Activated T-helper 2 cell treated with anti-CD3 and anti-CD28 coated beads, Interferon-gamma antibody, Interleukin-2, Interleukin-4, amounts not matched to agents 10 μg/mL and 5 μg/mL and 100 μg/mL, durations not matched to agents 14 hours and 24 hours and 36 hours (primary cell): Measurements from ENCODE around the gene DLGAP1. TPM values are rescaled to one million over a fixed set of nuclear protein-coding genes. Genes with fewer than 3 reads are reported as not detected.

Experiments used
- DNase-seq: peaks from one replicate; pipeline ENCODE4 v3.0.0; 2021; ENCODE audit warnings: low spot score
- H3K27ac Mint-ChIP-seq: one replicate; pipeline ENCODE4 v1.8.0; 2021; ENCODE audit warnings: mixed read lengths
- H3K27me3 Mint-ChIP-seq: one replicate; pipeline ENCODE4 v1.8.0; 2021; ENCODE audit warnings: low read depth, mixed read lengths
- H3K36me3 Mint-ChIP-seq: one replicate; pipeline ENCODE4 v1.8.0; 2021; ENCODE audit warnings: low read depth, mixed read lengths
- H3K4me1 Mint-ChIP-seq: one replicate; pipeline ENCODE4 v1.8.0; 2021; ENCODE audit warnings: low read depth, mixed read lengths
- H3K4me3 Mint-ChIP-seq: one replicate; pipeline ENCODE4 v1.8.0; 2021; ENCODE audit warnings: low read depth, mild to moderate bottlenecking, moderate library complexity, mixed read lengths
- H3K9me3 Mint-ChIP-seq: one replicate; pipeline ENCODE4 v1.8.0; 2021; ENCODE audit warnings: mixed read lengths
- intact Hi-C: fragments of 100-400 bp; cut with micrococcal nuclease; formaldehyde crosslinking; loops from one replicate; pipeline ENCODE4 v1.15.1; 2023
- total RNA-seq: library from RNA; stranded (reverse); gene quantifications from 2 replicates; pipeline ENCODE4 v1.2.3, GENCODE V29; 2022

Gene DLGAP1
- total RNA-seq, 1 donor from 2014 or later: not detected

- no peak for DNase-seq
- no peaks in the 10 kb centered on the region for H3K9me3 Mint-ChIP-seq
- H3K36me3 Mint-ChIP-seq: no peaks in the 10 kb centered on the region
- intact Hi-C loops: no loop called here
- H3K27ac Mint-ChIP-seq: no peak overlapping the region
- H3K4me1 Mint-ChIP-seq: peaks cover 4% of the 10 kb centered on the region
- H3K27me3 Mint-ChIP-seq: peaks cover 1% of the 10 kb centered on the region
- H3K4me3 Mint-ChIP-seq: no peak overlapping the region
Measured at GRCh38 chr18:3794537-3795348, 660.4 kb downstream of the DLGAP1 start.

DNA sequence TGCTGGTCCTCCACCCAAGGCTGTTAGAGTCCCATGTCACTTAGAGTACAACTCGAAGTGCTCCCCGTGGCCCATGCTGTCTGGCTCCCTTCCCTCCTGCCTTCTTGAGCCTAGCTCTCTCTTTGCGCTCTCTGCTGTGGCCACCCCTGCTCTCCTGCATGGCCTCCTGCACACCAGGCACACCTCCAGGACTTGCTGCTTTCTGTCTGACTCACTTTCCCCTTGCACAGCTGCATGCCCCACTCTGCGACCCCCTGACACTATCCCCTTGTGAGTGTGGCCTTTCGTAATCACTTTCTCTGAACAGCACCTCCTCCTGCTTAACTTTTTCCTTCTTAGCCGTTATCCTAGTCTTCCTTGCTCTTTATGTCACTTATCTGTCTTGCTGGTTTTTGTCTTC lies 661.6 kb downstream of the DLGAP1 start:
- Mint-ChIP-seq H3K4me1 (peaks cover 4% of the 10 kb centered on the region), H3K4me3 (no peak overlapping the region), H3K9me3 (no peaks in the 10 kb centered on the region), H3K27ac (no peak overlapping the region), H3K27me3 (peaks cover 12% of the 10 kb centered on the region), H3K36me3 (no peaks in the 10 kb centered on the region)
- intact Hi-C loops: no loop called here
- DNase-seq: no peak

GRCh38 chr18:3793111-3793510 lies 662.0 kb downstream of the DLGAP1 start:
- Mint-ChIP-seq H3K4me3 (no peak overlapping the region), H3K27me3 (peaks cover 13% of the 10 kb centered on the region), H3K27ac (no peak overlapping the region), H3K4me1 (peaks cover 4% of the 10 kb centered on the region), H3K9me3 (no peaks in the 10 kb centered on the region), H3K36me3 (no peaks in the 10 kb centered on the region)
- DNase-seq: no peak
- intact Hi-C loops: no loop called here

- no peaks in the 10 kb centered on the region for H3K9me3 Mint-ChIP-seq
- H3K36me3 Mint-ChIP-seq: no peaks in the 10 kb centered on the region
- no peak for DNase-seq
- intact Hi-C loops: no loop called here
- H3K4me3 Mint-ChIP-seq: no peak overlapping the region
- H3K27me3 Mint-ChIP-seq: peaks cover 15% of the 10 kb centered on the region
- H3K4me1 Mint-ChIP-seq: peaks cover 4% of the 10 kb centered on the region
- no peak overlapping the region for H3K27ac Mint-ChIP-seq
Measured at GRCh38 chr18:3792711-3793110, 662.4 kb downstream of the DLGAP1 start.

DNA sequence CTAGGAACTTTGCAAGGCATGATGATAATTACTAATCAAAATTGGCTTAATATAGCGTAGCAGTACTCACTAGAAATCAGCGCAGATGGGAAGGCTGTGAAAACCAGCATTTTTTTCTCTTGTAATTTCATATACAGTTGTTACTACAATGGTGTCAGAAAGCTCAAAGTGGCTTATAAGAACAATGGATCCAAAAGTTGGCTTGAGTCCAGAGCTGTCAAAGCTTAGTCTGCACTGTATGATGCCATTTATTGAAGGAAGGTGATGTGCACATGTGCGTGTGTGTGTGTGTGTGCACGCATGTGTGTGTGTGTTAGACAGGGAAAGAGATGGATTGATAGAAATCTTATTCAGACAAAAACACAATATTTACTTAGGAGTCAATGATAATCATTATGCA lies 663.9 kb downstream of the DLGAP1 start:
- Mint-ChIP-seq H3K27me3 (peaks cover 15% of the 10 kb centered on the region), H3K36me3 (no peaks in the 10 kb centered on the region), H3K27ac (no peak overlapping the region), H3K4me3 (no peak overlapping the region), H3K9me3 (no peaks in the 10 kb centered on the region), H3K4me1 (peaks cover 4% of the 10 kb centered on the region)
- no peak for DNase-seq
- intact Hi-C loops: no loop called here

GRCh38 chr18:3790703-3791102 lies 664.4 kb downstream of the DLGAP1 start:
- no peaks in the 10 kb centered on the region for H3K36me3 Mint-ChIP-seq
- no peak overlapping the region for H3K4me3 Mint-ChIP-seq
- intact Hi-C loops: no loop called here
- H3K9me3 Mint-ChIP-seq: no peaks in the 10 kb centered on the region
- no peak overlapping the region for H3K27ac Mint-ChIP-seq
- peaks cover 4% of the 10 kb centered on the region for H3K4me1 Mint-ChIP-seq
- no peak for DNase-seq
- peaks cover 15% of the 10 kb centered on the region for H3K27me3 Mint-ChIP-seq

- DNase-seq: no peak
- Mint-ChIP-seq H3K27me3 (peaks cover 15% of the 10 kb centered on the region), H3K9me3 (no peaks in the 10 kb centered on the region), H3K4me3 (no peak overlapping the region), H3K4me1 (peaks cover 3% of the 10 kb centered on the region), H3K27ac (no peak overlapping the region), H3K36me3 (no peaks in the 10 kb centered on the region)
- intact Hi-C loops: no loop called here
Measured at GRCh38 chr18:3789525-3789924, 665.6 kb downstream of the DLGAP1 start.

- Mint-ChIP-seq H3K4me3 (no peak overlapping the region), H3K27ac (no peak overlapping the region), H3K36me3 (no peaks in the 10 kb centered on the region), H3K9me3 (no peaks in the 10 kb centered on the region), H3K27me3 (peaks cover 14% of the 10 kb centered on the region), H3K4me1 (no peaks in the 10 kb centered on the region)
- no peak for DNase-seq
- intact Hi-C loops: no loop called here
Measured at GRCh38 chr18:3784949-3785348, 670.2 kb downstream of the DLGAP1 start.

DNA sequence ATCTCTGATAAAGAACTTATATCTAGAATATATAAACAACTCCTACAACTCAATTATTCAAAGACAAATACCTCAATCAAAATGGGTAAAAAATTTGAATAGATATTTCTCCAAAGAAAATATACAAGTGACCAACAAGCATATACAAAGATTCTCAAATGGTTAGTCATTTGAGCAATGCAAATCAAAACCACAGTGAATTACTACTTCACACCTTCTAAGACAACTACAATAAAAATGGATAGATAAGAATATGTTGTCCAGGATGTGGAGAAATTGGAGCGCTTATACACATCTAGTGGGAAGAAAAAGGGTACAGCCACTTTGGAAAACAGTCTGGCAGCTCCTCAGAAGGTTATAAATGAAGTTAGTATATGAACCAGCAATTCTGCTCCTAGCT lies 672.2 kb downstream of the DLGAP1 start:
- no peak overlapping the region for H3K27ac Mint-ChIP-seq
- no peak for DNase-seq
- intact Hi-C loops: no loop called here
- H3K9me3 Mint-ChIP-seq: no peaks in the 10 kb centered on the region
- no peaks in the 10 kb centered on the region for H3K36me3 Mint-ChIP-seq
- no peak overlapping the region for H3K4me3 Mint-ChIP-seq
- H3K4me1 Mint-ChIP-seq: no peaks in the 10 kb centered on the region
- H3K27me3 Mint-ChIP-seq: peaks cover under 1% of the 10 kb centered on the region

DNA sequence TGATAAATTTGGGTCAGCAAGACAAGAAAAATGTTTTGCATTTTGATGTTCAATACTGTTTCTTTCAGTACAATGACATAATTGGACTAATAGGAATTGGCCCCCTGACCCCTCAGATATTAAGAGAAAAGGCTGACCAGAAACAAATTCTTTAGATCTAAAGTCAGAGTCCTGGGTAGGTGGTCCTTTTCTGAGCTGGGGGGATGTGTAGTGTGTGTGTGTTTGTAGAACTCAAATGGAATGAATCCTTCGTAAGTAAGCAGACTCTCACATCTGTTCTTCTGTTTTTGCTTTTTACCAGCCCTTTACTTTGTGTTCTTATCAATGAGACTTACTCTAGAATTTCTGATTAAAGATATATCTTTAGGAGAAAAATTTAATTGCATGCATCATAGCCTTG lies 677.4 kb downstream of the DLGAP1 start:
- DNase-seq: no peak
- intact Hi-C loops: loop anchor here (10.0 kb wide), 1 partner anchor 493 kb away; no protein-coding TSS in a partner anchor
- Mint-ChIP-seq H3K36me3 (no peaks in the 10 kb centered on the region), H3K27me3 (peaks cover 4% of the 10 kb centered on the region), H3K4me1 (no peaks in the 10 kb centered on the region), H3K27ac (no peak overlapping the region), H3K4me3 (no peak overlapping the region), H3K9me3 (no peaks in the 10 kb centered on the region)

GRCh38 chr18:3777122-3777521 lies 678.0 kb downstream of the DLGAP1 start:
- no peak for DNase-seq
- Mint-ChIP-seq H3K4me3 (no peak overlapping the region), H3K4me1 (peaks cover under 1% of the 10 kb centered on the region), H3K9me3 (no peaks in the 10 kb centered on the region), H3K27ac (no peak overlapping the region), H3K36me3 (no peaks in the 10 kb centered on the region), H3K27me3 (peaks cover 4% of the 10 kb centered on the region)
- intact Hi-C loops: loop anchor here (10.0 kb wide), 1 partner anchor 492 kb away; no protein-coding TSS in a partner anchor

- Mint-ChIP-seq H3K36me3 (no peaks in the 10 kb centered on the region), H3K27me3 (peaks cover 5% of the 10 kb centered on the region), H3K4me1 (peaks cover 5% of the 10 kb centered on the region), H3K27ac (no peak overlapping the region), H3K9me3 (no peaks in the 10 kb centered on the region), H3K4me3 (no peak overlapping the region)
- intact Hi-C loops: loop anchor here (10.0 kb wide), 1 partner anchor 491 kb away; no protein-coding TSS in a partner anchor
- DNase-seq: no peak
Measured at GRCh38 chr18:3775996-3776395, 679.1 kb downstream of the DLGAP1 start.

GRCh38 chr18:3773303-3773702 lies 681.8 kb downstream of the DLGAP1 start:
- intact Hi-C loops: loop anchor here (10.0 kb wide), 1 partner anchor 489 kb away; no protein-coding TSS in a partner anchor
- Mint-ChIP-seq H3K4me1 (peaks cover 6% of the 10 kb centered on the region), H3K4me3 (no peak overlapping the region), H3K27me3 (peaks cover 17% of the 10 kb centered on the region), H3K36me3 (no peaks in the 10 kb centered on the region), H3K27ac (no peak overlapping the region), H3K9me3 (no peaks in the 10 kb centered on the region)
- DNase-seq: no peak
